ENCODE measurements around the gene GPR143. TPM values are rescaled to one million over a fixed set of nuclear protein-coding genes. Genes with fewer than 3 reads are reported as not detected.

The GPR143 gene
- total and polyA plus RNA-seq, 10 of the 15 experiments (the other 5 are each of a cell fraction or from before 2014, with no cell fraction given) = 0.05 to 0.31 (median 0.15) TPM; not detected in 5

GRCh38 chrX:9703406-9703805 is 62.2 kb downstream of the GPR143 start:
- H3K79me2 ChIP-seq (ENCODE audit: control insufficient read depth, insufficient read depth, low read length) = no peaks in the 10 kb centered on the region
- CTCF ChIA-PET = no interaction called here

GRCh38 chrX:9701790-9702189 is 63.9 kb downstream of the GPR143 start:
- intact Hi-C loops (cut with micrococcal nuclease; ENCODE audit: unreplicated experiment) (no loop called here), in situ Hi-C loops (cut with MboI) (loop anchor here (10.0 to 25.0 kb wide), 2 partner anchors 347 to 1714 kb away; no protein-coding TSS in a partner anchor)
- Histone ChIP-seq H3K27ac (ENCODE audit: control insufficient read depth, insufficient read depth) (no peak overlapping the region), H3K27me3 (replicated peaks in 1 of 2; ENCODE audit: control insufficient read depth in 2 of 2, insufficient read depth in 2 of 2, low read length in 1 of 2) (no peaks in the 10 kb centered on the region), H3K4me1 (ENCODE audit: control insufficient read depth, insufficient read depth, low read length) (no peaks in the 10 kb centered on the region), H3K79me2 (ENCODE audit: control insufficient read depth, insufficient read depth, low read length) (no peaks in the 10 kb centered on the region), H3K9ac (ENCODE audit: control insufficient read depth, insufficient read depth, low read length) (no peak overlapping the region), H2AFZ (ENCODE audit: control insufficient read depth, low read depth, low read length) (no peak overlapping the region), H4K20me1 (ENCODE audit: control insufficient read depth, insufficient read depth) (no peaks in the 10 kb centered on the region), H3K4me2 (ENCODE audit: control insufficient read depth, insufficient read depth) (no peak overlapping the region), H3K36me3 (ENCODE audit: control insufficient read depth in 2 of 2, insufficient read depth in 2 of 2, low read length in 1 of 2) (no peaks in the 10 kb centered on the region), H3K9me3 (replicated peaks; ENCODE audit: control insufficient read depth, insufficient read depth, low read length) (no peaks in the 10 kb centered on the region; the same call in 2 of the 3 replicates), H3K4me3 (no peak overlapping the region)
- 79% methylated on average over 12 of the region's 12 CpGs for WGBS (ENCODE audit: insufficient coverage, insufficient replicate concordance, low lambda C conversion rate, missing lambda C conversion rate)
- SMC1A ChIA-PET (ENCODE audit: uncharacterized antibody, unreplicated experiment) = interaction anchor here (0.6 to 1.2 kb wide), 2 partner anchors 10 to 286 kb away, joined by 4 read pairs; no protein-coding TSS in a partner anchor
- FAIRE-seq (no peak), DNase-seq (ENCODE audit: low read depth, low spot score) (no peak), ATAC-seq (no peak)
- POLR2A ChIA-PET = no interaction called here
- RAD21 ChIA-PET (ENCODE audit: unreplicated experiment) = interaction anchor here (0.6 kb wide), 1 partner anchor 962 kb away, joined by 3 read pairs; no protein-coding TSS in a partner anchor
- no TSS peak for BruUV-seq (replicated peaks)
- CTCF ChIA-PET = no interaction called here
- TF ChIP-seq BMI1 (IDR thresholded peaks at IDR 0.05; ENCODE audit: borderline replicate concordance) (no peak), MLLT1 (IDR thresholded peaks at IDR 0.05) (no peak), CREM (IDR thresholded peaks at IDR 0.05; ENCODE audit: low read depth) (no peak), TCF7 (IDR thresholded peaks at IDR 0.05; ENCODE audit: borderline replicate concordance) (no peak), PRDM15 (CRISPR knock-in tag; IDR thresholded peaks at IDR 0.05) (no peak), IRF5 (IDR thresholded peaks at IDR 0.05; ENCODE audit: borderline replicate concordance) (no peak)

More at GRCh38 chrX:9703406-9703805, 62.2 kb downstream of the GPR143 start:
- no peak for FAIRE-seq
- Histone ChIP-seq H3K27me3 (replicated peaks in 1 of 2; ENCODE audit: control insufficient read depth in 2 of 2, insufficient read depth in 2 of 2, low read length in 1 of 2) (no peaks in the 10 kb centered on the region), H3K4me2 (ENCODE audit: control insufficient read depth, insufficient read depth) (no peak overlapping the region), H3K9me3 (replicated peaks; ENCODE audit: control insufficient read depth, insufficient read depth, low read length) (no peaks in the 10 kb centered on the region; the same call in 2 of the 3 replicates), H3K4me3 (no peak overlapping the region), H3K9ac (ENCODE audit: control insufficient read depth, insufficient read depth, low read length) (no peak overlapping the region), H4K20me1 (ENCODE audit: control insufficient read depth, insufficient read depth) (no peaks in the 10 kb centered on the region), H3K27ac (ENCODE audit: control insufficient read depth, insufficient read depth) (no peak overlapping the region), H3K4me1 (ENCODE audit: control insufficient read depth, insufficient read depth, low read length) (no peaks in the 10 kb centered on the region), H3K36me3 (ENCODE audit: control insufficient read depth in 2 of 2, insufficient read depth in 2 of 2, low read length in 1 of 2) (no peaks in the 10 kb centered on the region), H2AFZ (ENCODE audit: control insufficient read depth, low read depth, low read length) (no peak overlapping the region)
- intact Hi-C loops (cut with micrococcal nuclease; ENCODE audit: unreplicated experiment) (no loop called here), in situ Hi-C loops (cut with MboI) (loop anchor here (10.0 to 25.0 kb wide), 2 partner anchors 349 to 1716 kb away; no protein-coding TSS in a partner anchor)
- BruUV-seq (replicated peaks) = no TSS peak
- POLR2A ChIA-PET = no interaction called here
- 41% methylated on average over 12 of the region's 14 CpGs for WGBS (ENCODE audit: insufficient coverage, insufficient replicate concordance, low lambda C conversion rate, missing lambda C conversion rate)
- SMC1A ChIA-PET (ENCODE audit: uncharacterized antibody, unreplicated experiment) = no interaction called here
- no peak for ATAC-seq
- RAD21 ChIA-PET (ENCODE audit: unreplicated experiment) = no interaction called here
- no peak for TF ChIP-seq USF1 (IDR thresholded peaks at IDR 0.05; ENCODE audit: borderline replicate concordance, extremely low read length, insufficient read depth, low read depth, low read length)
- no peak for DNase-seq (ENCODE audit: low read depth, low spot score)

Data from GM12878 (cell line).